ENCODE data around the gene FHAD1. TPM values are rescaled to one million over a fixed set of nuclear protein-coding genes. Genes with fewer than 3 reads are reported as not detected.

The FHAD1 gene
- total and polyA plus RNA-seq, 2 of the 13 experiments (the other 11 are each of a cell fraction or from before 2014, with no cell fraction given) = not detected

- intact Hi-C loops (cut with micrococcal nuclease; ENCODE audit: unreplicated experiment) = no loop called here
Observed at GRCh38 chr1:15417059-15417934, 170.3 kb downstream of the FHAD1 start.

More at GRCh38 chr1:15417059-15417934, 170.3 kb downstream of the FHAD1 start:
- ChIA-PET POLR2A (no interaction called here), CTCF (ENCODE audit: low intra/inter-chr PET ratio, low total read pairs) (no interaction called here)
- 90% methylated on average over 18 of the region's 18 CpGs for WGBS (ENCODE audit: low lambda C conversion rate)
- Histone ChIP-seq H2AFZ (ENCODE audit: low read length) (no peak overlapping the region), H3K36me3 (replicated peaks in 1 of 2; ENCODE audit: control insufficient read depth in 1 of 2, insufficient read depth in 2 of 2, low read length in 2 of 2) (peaks cover 0 to 1% of the 10 kb centered on the region in 2 experiments; a peak in 2 of 5 replicates), H3K79me2 (ENCODE audit: insufficient read depth, low read length) (no peaks in the 10 kb centered on the region), H3K27ac (ENCODE audit: extremely low read length, insufficient read depth, low read length) (no peak overlapping the region), H3K27me3 (ENCODE audit: control insufficient read depth in 1 of 2, insufficient read depth in 2 of 2, low read length in 2 of 2) (no peaks in the 10 kb centered on the region), H4K20me1 (ENCODE audit: insufficient read depth, low read length) (no peaks in the 10 kb centered on the region), H3K9ac (ENCODE audit: insufficient read depth, low read depth, low read length) (no peak overlapping the region), H3K9me3 (ENCODE audit: low read length) (no peaks in the 10 kb centered on the region), H3K4me3 (replicated peaks in 1 of 3; ENCODE audit: insufficient read depth in 1 of 3, low read depth in 2 of 3, low read length in 3 of 3) (no peak overlapping the region), H3K4me2 (ENCODE audit: low read depth, low read length) (no peak overlapping the region), H3K4me1 (ENCODE audit: insufficient read depth, low read length) (peaks cover 26% of the 10 kb centered on the region)
- FAIRE-seq = no peak
- in situ Hi-C loops (cut with HindIII; ENCODE audit: extremely low pct_ligation_motif_present, low pct_unique_long_range_greater_than_20kb) = no loop called here
- no TSS peak for BruUV-seq (replicated peaks)
- no peak for DNase-seq (ENCODE audit: low spot score)
- no peak for ATAC-seq
- TF ChIP-seq ELF3 (CRISPR knock-in tag; IDR thresholded peaks at IDR 0.05) (no peak), ZNF512B (CRISPR knock-in tag; IDR thresholded peaks at IDR 0.05; ENCODE audit: borderline replicate concordance) (no peak), NFIC (IDR thresholded peaks at IDR 0.05; ENCODE audit: low read length) (no peak), ZSCAN9 (CRISPR knock-in tag; IDR thresholded peaks at IDR 0.05; ENCODE audit: borderline replicate concordance) (no peak)

Measured in HepG2 (cell line).